ENCODE measurements around the gene PFKFB4. TPM values are rescaled to one million over a fixed set of nuclear protein-coding genes. Genes with fewer than 3 reads are reported as not detected.

The PFKFB4 gene
- total RNA-seq, 3 donors from 2014 or later, result 1.8 to 6.9 (median 5.2) TPM

DNA sequence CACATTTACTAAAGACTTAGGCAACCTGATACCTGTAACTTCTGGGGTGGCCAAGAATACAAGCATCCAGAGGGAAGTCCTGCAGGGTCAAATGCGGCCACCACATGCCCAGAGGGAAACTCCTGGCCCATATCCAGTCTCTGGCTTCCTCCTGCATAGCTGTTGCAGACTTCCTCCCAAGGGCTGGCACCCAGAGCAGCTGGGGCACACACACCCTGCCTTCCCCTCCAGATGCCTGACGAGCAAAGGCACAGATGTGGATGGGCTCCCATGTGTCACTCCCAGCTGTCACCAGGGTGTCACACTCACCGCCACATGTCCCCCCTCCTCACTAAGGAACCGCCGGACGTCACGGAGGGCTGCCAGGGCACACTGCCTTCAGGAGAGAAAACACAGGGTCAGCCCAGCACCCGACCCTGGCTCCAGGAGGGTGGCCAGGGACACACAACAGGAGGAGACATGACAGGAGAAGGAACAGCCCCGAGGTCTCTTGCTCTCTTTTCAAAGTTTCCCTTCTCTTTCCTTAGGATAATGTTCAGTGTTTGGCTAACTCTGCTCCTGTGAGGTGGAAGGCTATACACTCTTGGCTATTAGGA, 13.2 kb downstream of the PFKFB4 start:
- no peaks in the 10 kb centered on the region for H3K4me1 ChIP-seq
- no peak overlapping the region for H3K4me3 ChIP-seq
- TF ChIP-seq CTCF (IDR thresholded peaks at IDR 0.05) (no peak), POLR2A (IDR thresholded peaks at IDR 0.05) (no peak), POLR2AphosphoS5 (IDR thresholded peaks at IDR 0.05) (no peak)
- DNase-seq (ENCODE audit: low spot score in 2 of 2), result peak in 1 of 2 donors; percentile 55
- H3K9me3 ChIP-seq, result no peaks in the 10 kb centered on the region
- intact Hi-C loops (cut with DNase I; ENCODE audit: low total_unique reads), result no loop called here
- no peaks in the 10 kb centered on the region for H3K36me3 ChIP-seq
- peak overlapping the region; percentile 35 to 38 for H3K27ac ChIP-seq
- no peaks in the 10 kb centered on the region for H3K27me3 ChIP-seq

DNA sequence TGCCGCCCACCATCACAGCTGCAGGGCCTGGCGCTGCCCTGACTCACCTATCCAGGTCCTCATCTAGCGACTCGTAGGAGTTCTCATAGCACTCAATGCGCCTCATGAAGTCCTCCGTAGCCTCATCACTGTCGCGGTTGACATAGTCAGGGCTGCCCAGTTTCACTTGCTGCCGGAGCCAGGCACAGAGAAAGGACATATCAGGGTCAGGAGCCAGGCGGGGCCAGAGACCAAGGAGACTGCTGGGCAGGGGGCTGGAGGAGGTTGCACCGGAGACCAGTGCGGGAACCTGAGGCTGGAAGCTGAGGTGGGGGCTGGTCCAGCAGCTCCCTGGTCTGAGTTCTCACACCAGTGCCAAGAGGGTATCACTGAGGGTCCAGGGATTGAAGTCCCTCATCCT, 18.2 kb downstream of the PFKFB4 start:
- no peaks in the 10 kb centered on the region for H3K36me3 ChIP-seq
- H3K9me3 ChIP-seq, result no peaks in the 10 kb centered on the region
- intact Hi-C loops (cut with DNase I; ENCODE audit: low total_unique reads), result loop anchor here (5.0 kb wide), 1 partner anchor 56 kb away; no protein-coding TSS in a partner anchor
- no peak overlapping the region for H3K27ac ChIP-seq
- no peak for DNase-seq (ENCODE audit: low spot score in 2 of 2)
- no peak overlapping the region for H3K4me3 ChIP-seq
- H3K4me1 ChIP-seq, result no peaks in the 10 kb centered on the region
- no peaks in the 10 kb centered on the region for H3K27me3 ChIP-seq
- TF ChIP-seq POLR2AphosphoS5 (IDR thresholded peaks at IDR 0.05), result no peak
- no peak for TF ChIP-seq POLR2A (IDR thresholded peaks at IDR 0.05)
- TF ChIP-seq CTCF (IDR thresholded peaks at IDR 0.05), result no peak

DNA sequence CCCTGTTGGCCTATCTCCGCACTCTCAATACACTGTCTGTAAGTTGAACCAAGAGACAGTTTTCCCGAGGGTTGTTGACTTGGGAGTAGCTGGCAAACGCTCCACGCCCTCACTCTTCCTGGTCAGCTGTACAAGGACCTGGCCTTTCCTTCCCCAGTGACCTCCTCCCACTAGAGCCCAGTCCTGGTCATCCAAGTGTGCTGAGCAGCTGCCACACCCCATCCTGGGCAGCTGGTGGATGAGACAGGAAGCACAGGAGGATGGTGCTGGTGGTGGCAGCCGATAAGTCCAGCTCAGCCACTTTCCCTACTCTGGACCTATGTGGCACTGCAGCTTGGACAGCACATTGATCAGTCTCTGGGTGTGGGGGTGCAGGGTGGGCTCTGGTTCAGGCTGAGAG, 19.8 kb downstream of the PFKFB4 start:
- no peaks in the 10 kb centered on the region for H3K4me1 ChIP-seq
- no peaks in the 10 kb centered on the region for H3K27me3 ChIP-seq
- intact Hi-C loops (cut with DNase I; ENCODE audit: low total_unique reads), result loop anchor here (5.0 kb wide), 1 partner anchor 54 kb away; no protein-coding TSS in a partner anchor
- H3K4me3 ChIP-seq, result no peak overlapping the region
- TF ChIP-seq POLR2A (IDR thresholded peaks at IDR 0.05) (no peak), CTCF (IDR thresholded peaks at IDR 0.05) (no peak), POLR2AphosphoS5 (IDR thresholded peaks at IDR 0.05) (no peak)
- no peaks in the 10 kb centered on the region for H3K9me3 ChIP-seq
- H3K27ac ChIP-seq, result no peak overlapping the region
- H3K36me3 ChIP-seq, result no peaks in the 10 kb centered on the region
- DNase-seq (ENCODE audit: low spot score in 2 of 2), result no peak

DNA sequence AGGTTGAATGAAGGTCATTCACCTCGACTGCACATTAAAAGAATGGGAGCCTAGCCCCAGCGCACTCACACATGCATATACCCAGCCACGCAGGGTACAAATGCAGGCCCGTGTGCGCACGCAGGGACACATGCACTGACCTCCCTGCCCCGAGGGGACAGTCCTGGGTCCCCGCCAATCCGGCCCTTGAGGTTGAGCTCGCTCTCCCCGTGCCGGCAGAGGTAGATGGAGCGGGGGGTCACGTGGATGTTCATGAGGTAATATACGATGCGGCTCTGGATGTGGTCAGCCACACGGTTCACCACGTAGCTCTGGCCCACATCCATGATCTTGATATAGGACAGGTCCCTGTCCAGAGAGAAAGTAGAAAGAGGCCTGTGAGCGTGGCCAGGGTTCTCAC, 20.5 kb downstream of the PFKFB4 start:
- H3K4me3 ChIP-seq, result no peak overlapping the region
- H3K36me3 ChIP-seq, result no peaks in the 10 kb centered on the region
- TF ChIP-seq CTCF (IDR thresholded peaks at IDR 0.05) (no peak), POLR2A (IDR thresholded peaks at IDR 0.05) (no peak), POLR2AphosphoS5 (IDR thresholded peaks at IDR 0.05) (no peak)
- no peak for DNase-seq (ENCODE audit: low spot score in 2 of 2)
- no peaks in the 10 kb centered on the region for H3K27me3 ChIP-seq
- no peaks in the 10 kb centered on the region for H3K4me1 ChIP-seq
- no peaks in the 10 kb centered on the region for H3K9me3 ChIP-seq
- no peak overlapping the region for H3K27ac ChIP-seq
- intact Hi-C loops (cut with DNase I; ENCODE audit: low total_unique reads), result loop anchor here (5.0 kb wide), 1 partner anchor 54 kb away; no protein-coding TSS in a partner anchor

- Histone ChIP-seq H3K36me3 (no peaks in the 10 kb centered on the region), H3K4me3 (no peak overlapping the region), H3K4me1 (no peaks in the 10 kb centered on the region), H3K9me3 (no peaks in the 10 kb centered on the region), H3K27ac (no peak overlapping the region), H3K27me3 (no peaks in the 10 kb centered on the region)
- no peak for DNase-seq (ENCODE audit: low spot score in 2 of 2)
- intact Hi-C loops (cut with DNase I; ENCODE audit: low total_unique reads), result loop anchor here (5.0 kb wide), 1 partner anchor 53 kb away; no protein-coding TSS in a partner anchor
- no peak for TF ChIP-seq POLR2AphosphoS5 (IDR thresholded peaks at IDR 0.05)
- TF ChIP-seq POLR2A (IDR thresholded peaks at IDR 0.05), result no peak
- no peak for TF ChIP-seq CTCF (IDR thresholded peaks at IDR 0.05)
These were observed 21.0 kb downstream of the PFKFB4 start for GRCh38 chr3:48535578-48535977.
